Upper lobe of left lung (tissue), 4 donors: Measurements from ENCODE around the gene PTPRN2.

Experiments
- POLR2AphosphoS5 ChIP-seq, 2 donors: sonication (generic); formaldehyde crosslinking; IDR thresholded peaks; one replicate each; pipeline ENCODE4 v1.5.1; 2017; ENCODE audit warnings: antibody characterized with exemption in 2 of 2
- TF ChIP-seq, protein P1 (sequence below), 6 experiments: fragments of 450-650 bp in 4 of 6; fragments of 200-600 bp in 2 of 6; sonication (generic) in 2 of 6; IDR thresholded peaks; one replicate each; pipeline ENCODE4 v1.5.1; 2016 to 2019; ENCODE audit warnings: antibody characterized with exemption in 6 of 6

DNA sequence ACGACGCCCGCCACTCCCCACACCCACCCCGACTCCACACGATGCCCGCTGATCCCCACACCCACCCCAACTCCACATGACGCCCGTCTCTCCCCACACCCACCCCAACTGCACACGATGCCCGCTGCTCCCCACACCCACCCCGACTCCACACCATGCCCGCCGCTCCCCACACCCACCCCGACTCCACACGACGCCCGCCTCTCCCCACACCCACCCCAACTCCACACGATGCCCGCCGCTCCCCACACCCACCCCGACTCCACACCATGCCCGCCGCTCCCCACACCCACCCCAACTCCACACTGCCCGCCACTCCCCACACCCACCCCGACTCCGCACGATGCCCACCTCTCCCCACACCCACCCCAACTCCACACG lies 933.8 kb downstream of the PTPRN2 start:
- TF ChIP-seq, protein P1, sequence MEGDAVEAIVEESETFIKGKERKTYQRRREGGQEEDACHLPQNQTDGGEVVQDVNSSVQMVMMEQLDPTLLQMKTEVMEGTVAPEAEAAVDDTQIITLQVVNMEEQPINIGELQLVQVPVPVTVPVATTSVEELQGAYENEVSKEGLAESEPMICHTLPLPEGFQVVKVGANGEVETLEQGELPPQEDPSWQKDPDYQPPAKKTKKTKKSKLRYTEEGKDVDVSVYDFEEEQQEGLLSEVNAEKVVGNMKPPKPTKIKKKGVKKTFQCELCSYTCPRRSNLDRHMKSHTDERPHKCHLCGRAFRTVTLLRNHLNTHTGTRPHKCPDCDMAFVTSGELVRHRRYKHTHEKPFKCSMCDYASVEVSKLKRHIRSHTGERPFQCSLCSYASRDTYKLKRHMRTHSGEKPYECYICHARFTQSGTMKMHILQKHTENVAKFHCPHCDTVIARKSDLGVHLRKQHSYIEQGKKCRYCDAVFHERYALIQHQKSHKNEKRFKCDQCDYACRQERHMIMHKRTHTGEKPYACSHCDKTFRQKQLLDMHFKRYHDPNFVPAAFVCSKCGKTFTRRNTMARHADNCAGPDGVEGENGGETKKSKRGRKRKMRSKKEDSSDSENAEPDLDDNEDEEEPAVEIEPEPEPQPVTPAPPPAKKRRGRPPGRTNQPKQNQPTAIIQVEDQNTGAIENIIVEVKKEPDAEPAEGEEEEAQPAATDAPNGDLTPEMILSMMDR (IDR thresholded peaks at IDR 0.05), result no peak
- TF ChIP-seq POLR2AphosphoS5 (IDR thresholded peaks at IDR 0.05), result no peak
